22Rv1 (cell line): ENCODE data around the gene SLC7A8.
A peak's percentile ranks its signal among the peaks of the same experiment; 100 is the strongest.

ENCODE experiments used
- H3K27ac ChIP-seq: fragments of 450-650 bp; 2 replicates; pipeline ENCODE4 v1.5.1; 2017
- CTCF ChIP-seq: fragments of 450-650 bp; IDR thresholded peaks from 2 replicates; pipeline ENCODE4 v1.5.1; 2017; ENCODE audit warnings: mild to moderate bottlenecking
- ZFX ChIP-seq: fragments of 450-650 bp; IDR thresholded peaks from 2 replicates; pipeline ENCODE4 v1.6.1; 2017; ENCODE audit warnings: antibody characterized with exemption, borderline replicate concordance

The SLC7A8 gene

GRCh38 chr14:23123419-23123818 lies 60.0 kb downstream of the SLC7A8 start:
- no peak for TF ChIP-seq ZFX
- no peak for TF ChIP-seq CTCF
- H3K27ac ChIP-seq = no peak overlapping the region

- H3K27ac ChIP-seq = no peak overlapping the region
- TF ChIP-seq ZFX (no peak), CTCF (no peak)
Measured at GRCh38 chr14:23122086-23122485, 61.4 kb downstream of the SLC7A8 start.

- TF ChIP-seq ZFX (no peak), CTCF (no peak)
Measured at GRCh38 chr14:23121361-23121771, 62.1 kb downstream of the SLC7A8 start.

GRCh38 chr14:23120541-23121251 lies 62.8 kb downstream of the SLC7A8 start:
- H3K27ac ChIP-seq = no peak overlapping the region
- TF ChIP-seq CTCF (peak; percentile 100), ZFX (no peak)

More at GRCh38 chr14:23121361-23121771, 62.1 kb downstream of the SLC7A8 start:
- no peak overlapping the region for H3K27ac ChIP-seq

- TF ChIP-seq CTCF = no peak
- no peak for TF ChIP-seq ZFX
- H3K27ac ChIP-seq = no peak overlapping the region
Measured at GRCh38 chr14:23119363-23120327, 63.8 kb downstream of the SLC7A8 start.

GRCh38 chr14:23118506-23119362 lies 64.7 kb downstream of the SLC7A8 start, which contains the start of gene CEBPE:
CEBPE (minus strand) TSS chr14:23119255; CDS start chr14:23119091, 164 bp downstream.
- H3K27ac ChIP-seq = no peak within 1 kb of the TSS
- no peak for TF ChIP-seq CTCF
- TF ChIP-seq ZFX = no peak
